ENCODE data around the gene STK10. TPM values are rescaled to one million over a fixed set of nuclear protein-coding genes. Genes with fewer than 3 reads are reported as not detected.

The STK10 gene
- total RNA-seq, 1 experiment from 2014 or later, result 22.9 TPM

DNA sequence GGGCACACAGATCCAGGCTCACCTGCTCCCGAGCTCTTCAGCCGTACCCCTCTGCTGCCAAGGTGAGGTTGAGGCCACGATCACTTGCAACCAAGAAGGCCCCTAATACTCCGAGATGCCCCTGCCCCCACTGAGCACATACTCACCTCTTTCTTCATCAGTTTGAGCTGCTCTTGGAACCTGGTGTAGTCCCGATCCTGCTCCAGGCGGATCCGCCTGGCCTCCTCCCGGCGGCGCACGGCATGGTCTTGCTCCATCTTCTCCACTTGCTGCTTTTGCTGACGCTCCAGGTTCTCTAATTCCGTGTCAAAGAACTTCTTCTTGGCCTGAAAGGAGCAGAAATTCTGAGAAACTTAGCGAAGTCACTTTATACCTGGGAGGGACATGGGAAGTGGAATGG is 105.8 kb downstream of the STK10 start:
- TF ChIP-seq ZFX (IDR thresholded peaks at IDR 0.05), result no peak
- TF ChIP-seq, protein P1, sequence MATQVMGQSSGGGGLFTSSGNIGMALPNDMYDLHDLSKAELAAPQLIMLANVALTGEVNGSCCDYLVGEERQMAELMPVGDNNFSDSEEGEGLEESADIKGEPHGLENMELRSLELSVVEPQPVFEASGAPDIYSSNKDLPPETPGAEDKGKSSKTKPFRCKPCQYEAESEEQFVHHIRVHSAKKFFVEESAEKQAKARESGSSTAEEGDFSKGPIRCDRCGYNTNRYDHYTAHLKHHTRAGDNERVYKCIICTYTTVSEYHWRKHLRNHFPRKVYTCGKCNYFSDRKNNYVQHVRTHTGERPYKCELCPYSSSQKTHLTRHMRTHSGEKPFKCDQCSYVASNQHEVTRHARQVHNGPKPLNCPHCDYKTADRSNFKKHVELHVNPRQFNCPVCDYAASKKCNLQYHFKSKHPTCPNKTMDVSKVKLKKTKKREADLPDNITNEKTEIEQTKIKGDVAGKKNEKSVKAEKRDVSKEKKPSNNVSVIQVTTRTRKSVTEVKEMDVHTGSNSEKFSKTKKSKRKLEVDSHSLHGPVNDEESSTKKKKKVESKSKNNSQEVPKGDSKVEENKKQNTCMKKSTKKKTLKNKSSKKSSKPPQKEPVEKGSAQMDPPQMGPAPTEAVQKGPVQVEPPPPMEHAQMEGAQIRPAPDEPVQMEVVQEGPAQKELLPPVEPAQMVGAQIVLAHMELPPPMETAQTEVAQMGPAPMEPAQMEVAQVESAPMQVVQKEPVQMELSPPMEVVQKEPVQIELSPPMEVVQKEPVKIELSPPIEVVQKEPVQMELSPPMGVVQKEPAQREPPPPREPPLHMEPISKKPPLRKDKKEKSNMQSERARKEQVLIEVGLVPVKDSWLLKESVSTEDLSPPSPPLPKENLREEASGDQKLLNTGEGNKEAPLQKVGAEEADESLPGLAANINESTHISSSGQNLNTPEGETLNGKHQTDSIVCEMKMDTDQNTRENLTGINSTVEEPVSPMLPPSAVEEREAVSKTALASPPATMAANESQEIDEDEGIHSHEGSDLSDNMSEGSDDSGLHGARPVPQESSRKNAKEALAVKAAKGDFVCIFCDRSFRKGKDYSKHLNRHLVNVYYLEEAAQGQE (IDR thresholded peaks at IDR 0.05; ENCODE audit: low read depth), result no peak
- no peak for TF ChIP-seq TCF7L2 (IDR thresholded peaks at IDR 0.05; ENCODE audit: borderline replicate concordance, extremely low read depth, insufficient read depth, insufficient read length)
- TF ChIP-seq SP1 (IDR thresholded peaks at IDR 0.05; ENCODE audit: low read depth), result no peak
- TF ChIP-seq, protein P2, sequence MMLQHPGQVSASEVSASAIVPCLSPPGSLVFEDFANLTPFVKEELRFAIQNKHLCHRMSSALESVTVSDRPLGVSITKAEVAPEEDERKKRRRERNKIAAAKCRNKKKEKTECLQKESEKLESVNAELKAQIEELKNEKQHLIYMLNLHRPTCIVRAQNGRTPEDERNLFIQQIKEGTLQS (IDR thresholded peaks at IDR 0.05), result no peak
- TF ChIP-seq, protein P3, sequence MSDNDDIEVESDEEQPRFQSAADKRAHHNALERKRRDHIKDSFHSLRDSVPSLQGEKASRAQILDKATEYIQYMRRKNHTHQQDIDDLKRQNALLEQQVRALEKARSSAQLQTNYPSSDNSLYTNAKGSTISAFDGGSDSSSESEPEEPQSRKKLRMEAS (IDR thresholded peaks at IDR 0.05), result no peak
- Histone ChIP-seq H3K36me3 (ENCODE audit: control insufficient read depth in 1 of 2, insufficient read depth in 2 of 2, low read length in 2 of 2) (no peaks in the 10 kb centered on the region), H4K20me1 (ENCODE audit: insufficient read depth) (no peaks in the 10 kb centered on the region), H3K27me3 (ENCODE audit: insufficient read depth, low read length) (no peaks in the 10 kb centered on the region), H3K27ac (ENCODE audit: low read depth, low read length) (no peak overlapping the region), H3K4me3 (replicated peaks in 1 of 2; ENCODE audit: low read depth in 1 of 2, low read length in 2 of 2) (no peak overlapping the region), H3K9ac (ENCODE audit: low read length) (no peak overlapping the region), H3K9me3 (ENCODE audit: control insufficient read depth in 1 of 2, insufficient read depth in 1 of 2, low read depth in 1 of 2, low read length in 2 of 2) (no peaks in the 10 kb centered on the region), H2AFZ (ENCODE audit: low read depth, low read length, poor library complexity, severe bottlenecking) (no peak overlapping the region), H3K79me2 (ENCODE audit: insufficient read depth, low read length) (no peaks in the 10 kb centered on the region), H3K9me2 (ENCODE audit: insufficient read depth) (no peaks in the 10 kb centered on the region), H3K4me2 (ENCODE audit: low read length) (no peak overlapping the region), H3K4me1 (ENCODE audit: control insufficient read depth in 1 of 2, insufficient read depth in 2 of 2, low read length in 2 of 2) (no peaks in the 10 kb centered on the region)
- no TSS peak for BruUV-seq (replicated peaks)
- CTCF ChIA-PET, result no interaction called here
- RAD21 ChIA-PET (ENCODE audit: low non-redundant PET in 1 of 2, low total read pairs in 2 of 2, uncharacterized antibody in 2 of 2, unreplicated experiment in 2 of 2), result no interaction called here
- intact Hi-C loops (cut with micrococcal nuclease), result no loop called here
- no peak for ATAC-seq
- no peak for DNase-seq (ENCODE audit: low read depth, low spot score)
- POLR2A ChIA-PET, result no interaction called here

DNA sequence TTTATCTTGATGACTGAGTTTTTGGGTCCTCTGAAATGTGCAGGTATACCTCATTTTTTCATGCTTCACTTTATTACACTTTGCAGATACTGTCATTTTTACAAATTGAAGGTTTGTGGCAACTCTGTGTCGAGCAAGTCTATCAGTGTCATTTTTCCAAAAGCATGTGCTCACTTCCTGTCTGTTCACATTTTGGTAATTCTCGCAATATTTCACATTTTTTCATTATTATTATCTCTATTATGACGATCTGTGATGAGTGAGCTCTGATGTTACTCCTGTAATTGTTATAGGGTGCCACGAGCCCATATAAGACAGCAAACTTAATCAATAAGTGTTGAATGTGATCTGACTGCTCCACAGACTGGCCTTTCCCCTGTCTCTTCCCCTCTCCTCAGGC is 108.1 kb downstream of the STK10 start:
- H3K79me2 ChIP-seq (ENCODE audit: insufficient read depth, low read length), result no peaks in the 10 kb centered on the region
- no peak for TF ChIP-seq EZH2phosphoT487 (IDR thresholded peaks at IDR 0.05; ENCODE audit: borderline replicate concordance)
- TF ChIP-seq, protein P3 (IDR thresholded peaks at IDR 0.05), result no peak
- no peak for TF ChIP-seq FOSL1 (IDR thresholded peaks at IDR 0.05; ENCODE audit: low read depth)
- TF ChIP-seq POLR2AphosphoS5 (IDR thresholded peaks at IDR 0.05; ENCODE audit: low read depth, low read length), result no peak
- TF ChIP-seq ZNF274 (IDR thresholded peaks at IDR 0.05; ENCODE audit: low read depth, low read length), result no peak
- TF ChIP-seq ELF1 (IDR thresholded peaks at IDR 0.05; ENCODE audit: borderline replicate concordance, low read depth), result no peak
- no peak for TF ChIP-seq SP1 (IDR thresholded peaks at IDR 0.05; ENCODE audit: low read depth)
- no peak for TF ChIP-seq SRF (IDR thresholded peaks at IDR 0.05; ENCODE audit: low read depth)
- no peak for TF ChIP-seq YY1 (IDR thresholded peaks at IDR 0.05; ENCODE audit: extremely low read depth, insufficient replicate concordance, low read depth, low read length)
- no peak for TF ChIP-seq POLR2A (IDR thresholded peaks at IDR 0.05; ENCODE audit: borderline replicate concordance, extremely low read depth, insufficient read depth, insufficient read length)
- TF ChIP-seq SIN3A (IDR thresholded peaks at IDR 0.05; ENCODE audit: low read depth), result no peak
- no peak for TF ChIP-seq CEBPB (IDR thresholded peaks at IDR 0.05; ENCODE audit: low read depth)
- no peak for TF ChIP-seq CBX3 (IDR thresholded peaks at IDR 0.05; ENCODE audit: low read depth)
- TF ChIP-seq EZH2 (IDR thresholded peaks at IDR 0.05), result no peak
- no peak for TF ChIP-seq RAD21 (IDR thresholded peaks at IDR 0.05; ENCODE audit: low read depth)
- TF ChIP-seq, protein P2 (IDR thresholded peaks at IDR 0.05), result no peak
- no peak for TF ChIP-seq JUND (IDR thresholded peaks at IDR 0.05)

More for the DNA sequence above, 108.1 kb downstream of the STK10 start:
- H3K4me1 ChIP-seq (ENCODE audit: control insufficient read depth in 1 of 2, insufficient read depth in 2 of 2, low read length in 2 of 2), result no peaks in the 10 kb centered on the region
- H3K9ac ChIP-seq (ENCODE audit: low read length), result no peak overlapping the region
- no peak overlapping the region for H3K27ac ChIP-seq (ENCODE audit: low read depth, low read length)
- BruUV-seq (replicated peaks), result no TSS peak
- intact Hi-C loops (cut with micrococcal nuclease), result no loop called here
- ATAC-seq (no peak), DNase-seq (ENCODE audit: low read depth, low spot score) (no peak)
- POLR2A ChIA-PET, result no interaction called here
- RAD21 ChIA-PET (ENCODE audit: low non-redundant PET in 1 of 2, low total read pairs in 2 of 2, uncharacterized antibody in 2 of 2, unreplicated experiment in 2 of 2), result no interaction called here
- no peaks in the 10 kb centered on the region for H3K9me3 ChIP-seq (ENCODE audit: control insufficient read depth in 1 of 2, insufficient read depth in 1 of 2, low read depth in 1 of 2, low read length in 2 of 2)
- CTCF ChIA-PET, result no interaction called here
- H3K9me2 ChIP-seq (ENCODE audit: insufficient read depth), result no peaks in the 10 kb centered on the region
- H3K27me3 ChIP-seq (ENCODE audit: insufficient read depth, low read length), result no peaks in the 10 kb centered on the region
- H3K4me2 ChIP-seq (ENCODE audit: low read length), result no peak overlapping the region
- no peak overlapping the region for H2AFZ ChIP-seq (ENCODE audit: low read depth, low read length, poor library complexity, severe bottlenecking)
- no peak overlapping the region for H3K4me3 ChIP-seq (replicated peaks in 1 of 2; ENCODE audit: low read depth in 1 of 2, low read length in 2 of 2)
- no peaks in the 10 kb centered on the region for H4K20me1 ChIP-seq (ENCODE audit: insufficient read depth)
- H3K36me3 ChIP-seq (ENCODE audit: control insufficient read depth in 1 of 2, insufficient read depth in 2 of 2, low read length in 2 of 2), result no peaks in the 10 kb centered on the region
